ENCODE measurements around the gene LRRC41. TPM values are rescaled to one million over a fixed set of nuclear protein-coding genes. Genes with fewer than 3 reads are reported as not detected.
A peak's percentile ranks its signal among the peaks of the same experiment; 100 is the strongest.

The LRRC41 gene
- total and polyA plus RNA-seq, 7 donors: 21.0 to 65.2 (median 55.1) TPM

DNA sequence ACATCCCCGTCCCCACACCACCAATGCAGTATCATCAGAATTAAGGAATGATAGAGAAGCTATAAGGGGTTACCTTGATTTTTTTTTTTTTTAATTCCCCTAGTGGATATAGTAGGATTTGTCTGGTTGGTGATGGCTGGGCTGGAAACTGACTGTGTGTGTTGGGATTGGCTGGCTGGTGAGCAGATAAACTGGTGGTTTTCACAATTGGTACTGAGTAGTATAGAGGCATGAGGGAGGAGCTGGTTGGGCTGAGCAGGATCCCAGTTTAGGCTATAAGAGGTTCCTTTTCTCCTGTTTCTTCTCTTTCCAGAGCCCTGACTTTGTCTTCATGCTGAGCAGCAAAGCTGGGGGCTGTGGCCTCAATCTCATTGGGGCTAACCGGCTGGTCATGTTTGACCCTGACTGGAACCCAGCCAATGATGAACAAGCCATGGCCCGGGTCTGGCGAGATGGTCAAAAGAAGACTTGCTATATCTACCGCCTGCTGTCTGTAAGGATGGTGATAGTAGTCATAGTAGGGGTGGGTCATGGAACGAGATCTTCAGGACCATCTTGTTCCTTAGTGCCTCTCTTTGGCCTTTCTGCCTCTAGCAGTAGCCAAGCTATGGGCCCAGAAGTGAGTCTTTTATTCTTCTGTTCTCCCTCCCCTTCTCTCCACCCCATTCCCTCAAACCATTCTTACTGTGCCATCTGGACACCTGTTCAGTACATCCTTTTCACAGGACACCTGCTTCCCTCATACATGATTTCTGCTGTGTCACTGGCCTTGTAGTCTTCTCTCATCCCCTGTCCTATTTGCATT lies 29.0 kb downstream of the LRRC41 start:
- WGBS, 2 donors: 97 to 98% methylated on average over 6 of the region's 6 CpGs
- H3K27me3 ChIP-seq: no peaks in the 10 kb centered on the region
- no peak overlapping the region for H3K27ac ChIP-seq
- H3K36me3 ChIP-seq: peaks cover 0 to 20% (median under 1%) of the 10 kb centered on the region in 4 donors
- no peak overlapping the region for H3K4me3 ChIP-seq
- peak in 1 of 4 donors; percentile 7 for TF ChIP-seq POLR2AphosphoS5 (IDR thresholded peaks at IDR 0.05)
- TF ChIP-seq, protein P1, sequence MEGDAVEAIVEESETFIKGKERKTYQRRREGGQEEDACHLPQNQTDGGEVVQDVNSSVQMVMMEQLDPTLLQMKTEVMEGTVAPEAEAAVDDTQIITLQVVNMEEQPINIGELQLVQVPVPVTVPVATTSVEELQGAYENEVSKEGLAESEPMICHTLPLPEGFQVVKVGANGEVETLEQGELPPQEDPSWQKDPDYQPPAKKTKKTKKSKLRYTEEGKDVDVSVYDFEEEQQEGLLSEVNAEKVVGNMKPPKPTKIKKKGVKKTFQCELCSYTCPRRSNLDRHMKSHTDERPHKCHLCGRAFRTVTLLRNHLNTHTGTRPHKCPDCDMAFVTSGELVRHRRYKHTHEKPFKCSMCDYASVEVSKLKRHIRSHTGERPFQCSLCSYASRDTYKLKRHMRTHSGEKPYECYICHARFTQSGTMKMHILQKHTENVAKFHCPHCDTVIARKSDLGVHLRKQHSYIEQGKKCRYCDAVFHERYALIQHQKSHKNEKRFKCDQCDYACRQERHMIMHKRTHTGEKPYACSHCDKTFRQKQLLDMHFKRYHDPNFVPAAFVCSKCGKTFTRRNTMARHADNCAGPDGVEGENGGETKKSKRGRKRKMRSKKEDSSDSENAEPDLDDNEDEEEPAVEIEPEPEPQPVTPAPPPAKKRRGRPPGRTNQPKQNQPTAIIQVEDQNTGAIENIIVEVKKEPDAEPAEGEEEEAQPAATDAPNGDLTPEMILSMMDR (IDR thresholded peaks at IDR 0.05): no peak
- H3K4me1 ChIP-seq: no peaks in the 10 kb centered on the region
- intact Hi-C loops (cut with DNase I): no loop called here
- no peaks in the 10 kb centered on the region for H3K9me3 ChIP-seq
- DNase-seq: no peak

DNA sequence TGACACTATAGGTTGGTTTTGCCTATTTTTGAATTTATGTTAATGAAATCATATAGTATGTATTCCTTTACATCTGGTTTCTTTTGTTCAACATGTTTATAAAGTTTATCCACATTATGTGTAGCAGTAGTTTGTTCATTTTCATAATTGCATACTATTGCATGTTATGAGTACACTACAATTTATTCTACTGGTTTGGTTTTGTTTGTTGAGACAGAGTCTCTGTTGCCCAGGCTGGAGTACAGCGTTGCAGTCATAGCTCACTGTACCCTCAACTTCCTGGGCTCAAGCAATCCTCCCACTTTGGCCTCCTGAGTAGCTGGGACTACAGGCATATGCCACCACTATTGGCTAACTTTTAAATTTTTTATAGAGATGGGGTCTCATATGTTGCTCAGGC lies 34.8 kb downstream of the LRRC41 start:
- TF ChIP-seq EP300 (IDR thresholded peaks at IDR 0.05): no peak
- TF ChIP-seq, protein P1 (IDR thresholded peaks at IDR 0.05): no peak
- TF ChIP-seq POLR2A (IDR thresholded peaks at IDR 0.05): no peak
- no peak for TF ChIP-seq POLR2AphosphoS5 (IDR thresholded peaks at IDR 0.05)
- WGBS, 2 donors: 92 to 97% methylated on average over 1 of the region's 1 CpG

DNA sequence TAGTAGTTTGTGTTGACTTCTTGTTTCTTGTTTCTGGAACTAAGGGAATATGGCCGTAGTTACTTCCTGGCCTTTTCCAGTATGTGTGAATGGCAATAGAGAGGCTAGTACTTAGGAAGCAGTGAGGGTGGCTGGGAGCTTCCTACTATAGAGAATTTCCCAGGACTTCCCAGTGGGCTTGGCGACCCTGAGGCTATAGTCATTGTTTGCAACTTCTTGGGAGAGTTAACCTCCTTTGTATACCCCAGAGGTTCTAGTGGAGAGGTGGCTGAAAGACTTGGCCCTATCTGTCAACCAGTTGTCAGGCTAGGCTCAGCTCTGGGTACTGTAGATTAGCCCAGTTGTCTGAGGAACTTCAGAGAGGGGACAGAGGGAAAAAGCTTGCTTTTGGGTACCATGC lies 40.3 kb downstream of the LRRC41 start:
- no peaks in the 10 kb centered on the region for H3K4me1 ChIP-seq
- no peaks in the 10 kb centered on the region for H3K36me3 ChIP-seq
- TF ChIP-seq POLR2AphosphoS5 (IDR thresholded peaks at IDR 0.05): no peak
- no peak for TF ChIP-seq EP300 (IDR thresholded peaks at IDR 0.05)
- no peak for TF ChIP-seq POLR2A (IDR thresholded peaks at IDR 0.05)
- TF ChIP-seq, protein P1 (IDR thresholded peaks at IDR 0.05): no peak
- H3K4me3 ChIP-seq: no peak overlapping the region
- H3K27ac ChIP-seq: no peak overlapping the region
- intact Hi-C loops (cut with DNase I): no loop called here
- no peaks in the 10 kb centered on the region for H3K9me3 ChIP-seq
- H3K27me3 ChIP-seq: no peaks in the 10 kb centered on the region
- WGBS, 2 donors: 90 to 92% methylated on average over 2 of the region's 2 CpGs
- DNase-seq: no peak

More for the DNA sequence above, 34.8 kb downstream of the LRRC41 start:
- no peaks in the 10 kb centered on the region for H3K36me3 ChIP-seq
- H3K4me3 ChIP-seq: no peak overlapping the region
- no peaks in the 10 kb centered on the region for H3K27me3 ChIP-seq
- intact Hi-C loops (cut with DNase I): no loop called here
- no peaks in the 10 kb centered on the region for H3K9me3 ChIP-seq
- no peaks in the 10 kb centered on the region for H3K4me1 ChIP-seq
- no peak overlapping the region for H3K27ac ChIP-seq
- no peak for DNase-seq

DNA sequence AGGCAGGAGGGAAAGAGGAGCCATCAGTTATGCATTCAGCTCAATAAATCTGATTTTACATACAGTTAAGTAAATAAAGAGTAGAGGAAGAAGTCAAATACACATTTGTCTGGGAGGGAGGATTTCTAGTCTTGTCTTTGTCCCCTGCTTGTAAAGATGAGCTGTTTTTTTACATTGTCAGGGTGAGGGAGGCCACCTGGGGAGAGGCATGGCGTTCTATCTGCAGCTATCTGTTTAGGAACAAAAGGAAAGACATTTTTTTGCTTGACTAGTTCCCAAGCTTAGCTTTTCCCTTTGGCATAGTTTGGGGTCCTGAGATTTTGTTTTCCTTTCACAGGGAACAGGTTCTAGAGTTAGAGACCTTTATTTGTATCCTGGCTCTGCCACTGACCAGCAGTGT lies 40.9 kb downstream of the LRRC41 start:
- intact Hi-C loops (cut with DNase I): no loop called here
- Histone ChIP-seq H3K9me3 (no peaks in the 10 kb centered on the region), H3K36me3 (no peaks in the 10 kb centered on the region), H3K4me3 (no peak overlapping the region), H3K27ac (no peak overlapping the region), H3K4me1 (no peaks in the 10 kb centered on the region), H3K27me3 (no peaks in the 10 kb centered on the region)
- TF ChIP-seq POLR2AphosphoS5 (IDR thresholded peaks at IDR 0.05) (no peak), POLR2A (IDR thresholded peaks at IDR 0.05) (no peak), EP300 (IDR thresholded peaks at IDR 0.05) (no peak)
- TF ChIP-seq, protein P1 (IDR thresholded peaks at IDR 0.05): no peak
- no peak for DNase-seq
- 90 to 93% methylated on average over 1 of the region's 1 CpG for WGBS, 2 donors

DNA sequence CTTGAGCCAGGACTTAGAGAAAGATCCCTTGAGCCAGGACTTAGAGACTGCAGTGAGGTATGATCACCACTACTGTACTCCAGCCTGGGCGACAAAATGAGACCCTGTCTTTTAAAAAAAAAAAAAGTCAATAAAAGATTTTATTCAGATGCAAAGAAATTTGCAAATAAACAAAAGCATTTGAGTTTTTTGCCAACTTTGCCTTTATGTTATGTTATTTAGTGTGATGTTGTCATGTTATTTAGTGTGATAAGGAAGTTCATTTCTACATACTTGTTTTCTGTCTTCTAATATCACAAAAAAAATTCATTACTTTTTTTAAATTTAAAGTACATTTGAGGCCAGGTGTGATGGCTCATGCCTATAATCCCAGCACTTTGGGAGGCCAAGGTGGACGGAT lies 46.9 kb downstream of the LRRC41 start:
- no peak overlapping the region for H3K27ac ChIP-seq
- H3K4me1 ChIP-seq: no peaks in the 10 kb centered on the region
- TF ChIP-seq POLR2AphosphoS5 (IDR thresholded peaks at IDR 0.05): no peak
- TF ChIP-seq, protein P1 (IDR thresholded peaks at IDR 0.05): no peak
- TF ChIP-seq POLR2A (IDR thresholded peaks at IDR 0.05): no peak
- TF ChIP-seq EP300 (IDR thresholded peaks at IDR 0.05): no peak
- intact Hi-C loops (cut with DNase I): no loop called here
- no peak for DNase-seq
- no peak overlapping the region for H3K4me3 ChIP-seq
- no peaks in the 10 kb centered on the region for H3K9me3 ChIP-seq
- H3K27me3 ChIP-seq: no peaks in the 10 kb centered on the region
- no peaks in the 10 kb centered on the region for H3K36me3 ChIP-seq
- 94 to 98% methylated on average over 2 of the region's 2 CpGs for WGBS, 2 donors
